NCI-H446 treated with DMSO at 0.1 percent for 48 hours (cell line): Measurements from ENCODE around the gene FMO3.

Source experiments
- DNase-seq: peaks from one replicate; lab custom pipeline; 2025; lab: John Stamatoyannopoulos, UW

Gene FMO3

GRCh38 chr1:171090604-171091003, at the start of gene FMO3:
Gene FMO3 (plus strand): TSS chr1:171090905. CDS start chr1:171092659, 1,754 bp downstream.
- DNase-seq, result no peak

- DNase-seq, result no peak
Measured at GRCh38 chr1:171048014-171048413, 42.7 kb upstream of the FMO3 start.

GRCh38 chr1:171052977-171053376, 37.7 kb upstream of the FMO3 start:
- DNase-seq, result no peak

- DNase-seq, result no peak
Measured at GRCh38 chr1:171055966-171056643, 34.6 kb upstream of the FMO3 start.

- DNase-seq, result no peak
Measured at GRCh38 chr1:171061425-171062143, 29.1 kb upstream of the FMO3 start.

GRCh38 chr1:171062902-171063301, 27.8 kb upstream of the FMO3 start:
- DNase-seq, result no peak

- no peak for DNase-seq
Measured at GRCh38 chr1:171075041-171075440, 15.7 kb upstream of the FMO3 start.

GRCh38 chr1:171081314-171081753, 9.4 kb upstream of the FMO3 start:
- no peak for DNase-seq

- DNase-seq, result no peak
Measured at GRCh38 chr1:171081763-171082201, 8.9 kb upstream of the FMO3 start.

- DNase-seq, result no peak
Measured at GRCh38 chr1:171082606-171083005, 8.1 kb upstream of the FMO3 start.

- no peak for DNase-seq
Measured at GRCh38 chr1:171083222-171083621, 7.5 kb upstream of the FMO3 start.

- DNase-seq, result no peak
Measured at GRCh38 chr1:171084091-171084490, 6.6 kb upstream of the FMO3 start.

- DNase-seq, result no peak
Measured at GRCh38 chr1:171084870-171085269, 5.8 kb upstream of the FMO3 start.

- no peak for DNase-seq
Measured at GRCh38 chr1:171087896-171088295, 2.8 kb upstream of the FMO3 start.

- DNase-seq, result no peak
Measured at GRCh38 chr1:171103862-171104261, 13.2 kb downstream of the FMO3 start.

- no peak for DNase-seq
Measured at GRCh38 chr1:171107262-171107940, 16.7 kb downstream of the FMO3 start.

- DNase-seq, result no peak
Measured at GRCh38 chr1:171107969-171108368, 17.3 kb downstream of the FMO3 start.

- DNase-seq, result no peak
Measured at GRCh38 chr1:171109966-171110365, 19.3 kb downstream of the FMO3 start.

- DNase-seq, result no peak
Measured at GRCh38 chr1:171110621-171111326, 20.1 kb downstream of the FMO3 start.

GRCh38 chr1:171112119-171112518, 21.4 kb downstream of the FMO3 start:
- no peak for DNase-seq

GRCh38 chr1:171113382-171113781, 22.7 kb downstream of the FMO3 start:
- DNase-seq, result no peak

- no peak for DNase-seq
Measured at GRCh38 chr1:171115280-171115897, 24.7 kb downstream of the FMO3 start.
